ENCODE measurements around the gene NBAS. TPM values are rescaled to one million over a fixed set of nuclear protein-coding genes. Genes with fewer than 3 reads are reported as not detected.

The NBAS gene
- polyA plus RNA-seq, 1 donor from 2014 or later = 31.9 TPM

DNA sequence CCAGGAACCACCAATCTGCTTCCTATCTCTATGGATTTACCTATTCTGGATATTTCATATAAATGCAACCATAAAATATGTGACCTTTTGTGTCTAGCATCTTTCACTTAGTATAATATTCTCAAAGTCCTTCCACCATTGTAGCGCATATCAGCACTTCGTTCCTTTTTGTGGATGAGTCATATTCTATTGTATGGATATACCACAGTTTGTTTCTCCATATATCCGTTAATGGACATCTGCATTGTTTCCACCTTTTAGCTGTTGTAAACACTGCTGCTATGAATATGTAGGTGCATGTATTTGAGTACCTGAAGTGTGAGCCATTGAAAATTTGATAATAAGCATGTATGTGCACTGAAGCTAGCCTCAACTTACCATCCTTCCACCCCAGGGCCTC lies 80.1 kb downstream of the NBAS start:
- no peaks in the 10 kb centered on the region for H3F3A ChIP-seq (ENCODE audit: insufficient read depth, low read length, poor library complexity, severe bottlenecking)
- no peaks in the 10 kb centered on the region for H3K79me2 ChIP-seq (replicated peaks; ENCODE audit: insufficient read depth, low read length)
- no peak overlapping the region for H2AFZ ChIP-seq (ENCODE audit: low read depth, low read length)
- H3K9me3 ChIP-seq (ENCODE audit: low read length) = peaks cover 4% of the 10 kb centered on the region
- no peaks in the 10 kb centered on the region for H4K20me1 ChIP-seq (ENCODE audit: insufficient read depth)
- H3K4me3 ChIP-seq (ENCODE audit: low read length) = no peak overlapping the region
- H3K27me3 ChIP-seq (ENCODE audit: insufficient read depth, low read depth, low read length) = no peaks in the 10 kb centered on the region
- H3K36me3 ChIP-seq (ENCODE audit: insufficient read depth, low read length) = peaks cover 12% of the 10 kb centered on the region
- TF ChIP-seq MXI1 (conservative IDR thresholded peaks at IDR 0.05; ENCODE audit: poor library complexity, severe bottlenecking) (no peak), RAD21 (conservative IDR thresholded peaks at IDR 0.05) (no peak), CTCF (IDR thresholded peaks at IDR 0.05; ENCODE audit: poor library complexity, severe bottlenecking) (no peak), SMC3 (conservative IDR thresholded peaks at IDR 0.05; ENCODE audit: poor library complexity) (no peak), EP300 (conservative IDR thresholded peaks at IDR 0.05; ENCODE audit: poor library complexity, severe bottlenecking) (no peak), POLR2AphosphoS5 (IDR thresholded peaks at IDR 0.05) (no peak), EZH2 (IDR thresholded peaks at IDR 0.05; ENCODE audit: borderline replicate concordance, insufficient read depth, low read length, poor library complexity, severe bottlenecking) (no peak)
- TF ChIP-seq, protein P1, sequence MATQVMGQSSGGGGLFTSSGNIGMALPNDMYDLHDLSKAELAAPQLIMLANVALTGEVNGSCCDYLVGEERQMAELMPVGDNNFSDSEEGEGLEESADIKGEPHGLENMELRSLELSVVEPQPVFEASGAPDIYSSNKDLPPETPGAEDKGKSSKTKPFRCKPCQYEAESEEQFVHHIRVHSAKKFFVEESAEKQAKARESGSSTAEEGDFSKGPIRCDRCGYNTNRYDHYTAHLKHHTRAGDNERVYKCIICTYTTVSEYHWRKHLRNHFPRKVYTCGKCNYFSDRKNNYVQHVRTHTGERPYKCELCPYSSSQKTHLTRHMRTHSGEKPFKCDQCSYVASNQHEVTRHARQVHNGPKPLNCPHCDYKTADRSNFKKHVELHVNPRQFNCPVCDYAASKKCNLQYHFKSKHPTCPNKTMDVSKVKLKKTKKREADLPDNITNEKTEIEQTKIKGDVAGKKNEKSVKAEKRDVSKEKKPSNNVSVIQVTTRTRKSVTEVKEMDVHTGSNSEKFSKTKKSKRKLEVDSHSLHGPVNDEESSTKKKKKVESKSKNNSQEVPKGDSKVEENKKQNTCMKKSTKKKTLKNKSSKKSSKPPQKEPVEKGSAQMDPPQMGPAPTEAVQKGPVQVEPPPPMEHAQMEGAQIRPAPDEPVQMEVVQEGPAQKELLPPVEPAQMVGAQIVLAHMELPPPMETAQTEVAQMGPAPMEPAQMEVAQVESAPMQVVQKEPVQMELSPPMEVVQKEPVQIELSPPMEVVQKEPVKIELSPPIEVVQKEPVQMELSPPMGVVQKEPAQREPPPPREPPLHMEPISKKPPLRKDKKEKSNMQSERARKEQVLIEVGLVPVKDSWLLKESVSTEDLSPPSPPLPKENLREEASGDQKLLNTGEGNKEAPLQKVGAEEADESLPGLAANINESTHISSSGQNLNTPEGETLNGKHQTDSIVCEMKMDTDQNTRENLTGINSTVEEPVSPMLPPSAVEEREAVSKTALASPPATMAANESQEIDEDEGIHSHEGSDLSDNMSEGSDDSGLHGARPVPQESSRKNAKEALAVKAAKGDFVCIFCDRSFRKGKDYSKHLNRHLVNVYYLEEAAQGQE (IDR thresholded peaks at IDR 0.05; ENCODE audit: borderline replicate concordance) = no peak
- no peak overlapping the region for H3K9ac ChIP-seq (ENCODE audit: low read length)
- H3K4me2 ChIP-seq (ENCODE audit: low read length) = no peak overlapping the region
- H3K27ac ChIP-seq (ENCODE audit: low read length) = no peak overlapping the region
- no peaks in the 10 kb centered on the region for H3K9me2 ChIP-seq (ENCODE audit: insufficient read depth, low read length)

DNA sequence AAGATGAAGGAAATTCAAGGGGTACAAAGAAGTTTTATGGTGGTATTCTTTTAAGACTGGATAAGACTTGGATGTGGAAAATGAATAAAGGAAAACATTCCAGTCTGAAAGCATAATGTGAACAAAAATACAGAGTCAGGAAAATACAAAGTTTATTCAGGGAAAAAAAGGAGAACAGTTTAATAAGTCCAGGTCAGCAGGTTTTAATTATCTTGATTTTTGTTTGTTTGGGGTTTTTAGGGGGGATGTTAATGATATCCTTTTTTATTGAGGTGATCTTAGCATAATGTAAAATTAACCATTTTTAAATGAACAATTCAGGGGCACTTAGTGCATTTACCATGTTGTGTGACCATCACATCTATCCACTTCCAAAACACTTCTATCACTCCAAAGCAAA lies 80.6 kb downstream of the NBAS start:
- Histone ChIP-seq H3F3A (ENCODE audit: insufficient read depth, low read length, poor library complexity, severe bottlenecking) (no peaks in the 10 kb centered on the region), H3K79me2 (replicated peaks; ENCODE audit: insufficient read depth, low read length) (no peaks in the 10 kb centered on the region), H3K9me3 (ENCODE audit: low read length) (peaks cover 4% of the 10 kb centered on the region), H3K4me3 (ENCODE audit: low read length) (no peak overlapping the region), H3K4me2 (ENCODE audit: low read length) (no peak overlapping the region), H2AFZ (ENCODE audit: low read depth, low read length) (no peak overlapping the region), H3K36me3 (ENCODE audit: insufficient read depth, low read length) (peaks cover 12% of the 10 kb centered on the region), H4K20me1 (ENCODE audit: insufficient read depth) (no peaks in the 10 kb centered on the region), H3K27me3 (ENCODE audit: insufficient read depth, low read depth, low read length) (no peaks in the 10 kb centered on the region), H3K9me2 (ENCODE audit: insufficient read depth, low read length) (no peaks in the 10 kb centered on the region), H3K9ac (ENCODE audit: low read length) (no peak overlapping the region), H3K27ac (ENCODE audit: low read length) (no peak overlapping the region)
- no peak for TF ChIP-seq EP300 (conservative IDR thresholded peaks at IDR 0.05; ENCODE audit: poor library complexity, severe bottlenecking)
- TF ChIP-seq SMC3 (conservative IDR thresholded peaks at IDR 0.05; ENCODE audit: poor library complexity) = no peak
- TF ChIP-seq MXI1 (conservative IDR thresholded peaks at IDR 0.05; ENCODE audit: poor library complexity, severe bottlenecking) = no peak
- no peak for TF ChIP-seq POLR2AphosphoS5 (IDR thresholded peaks at IDR 0.05)
- TF ChIP-seq, protein P1 (IDR thresholded peaks at IDR 0.05; ENCODE audit: borderline replicate concordance) = no peak
- no peak for TF ChIP-seq CTCF (IDR thresholded peaks at IDR 0.05; ENCODE audit: poor library complexity, severe bottlenecking)
- TF ChIP-seq EZH2 (IDR thresholded peaks at IDR 0.05; ENCODE audit: borderline replicate concordance, insufficient read depth, low read length, poor library complexity, severe bottlenecking) = no peak
- no peak for TF ChIP-seq RAD21 (conservative IDR thresholded peaks at IDR 0.05)
- no peak for TF ChIP-seq TAF1 (IDR thresholded peaks at IDR 0.05; ENCODE audit: low read depth)

Measured in neural cell (in vitro differentiated cells).